AG10803 (cell line): ENCODE data around the gene NOL4L.

Experiments
- DNase-seq: peaks from one replicate; pipeline ENCODE4 v3.0.0; 2010; ENCODE audit warnings: low read depth
- H3K4me3 ChIP-seq: 2 replicates; pipeline ENCODE4 v1.5.1; 2011; ENCODE audit warnings: mild to moderate bottlenecking, low read length, control low read depth
- TF ChIP-seq, protein P1 (sequence below): conservative IDR thresholded peaks from 2 replicates; pipeline ENCODE4 v1.5.1; 2011; ENCODE audit warnings: mild to moderate bottlenecking, low read length, control low read depth, inconsistent platforms

NOL4L gene

DNA sequence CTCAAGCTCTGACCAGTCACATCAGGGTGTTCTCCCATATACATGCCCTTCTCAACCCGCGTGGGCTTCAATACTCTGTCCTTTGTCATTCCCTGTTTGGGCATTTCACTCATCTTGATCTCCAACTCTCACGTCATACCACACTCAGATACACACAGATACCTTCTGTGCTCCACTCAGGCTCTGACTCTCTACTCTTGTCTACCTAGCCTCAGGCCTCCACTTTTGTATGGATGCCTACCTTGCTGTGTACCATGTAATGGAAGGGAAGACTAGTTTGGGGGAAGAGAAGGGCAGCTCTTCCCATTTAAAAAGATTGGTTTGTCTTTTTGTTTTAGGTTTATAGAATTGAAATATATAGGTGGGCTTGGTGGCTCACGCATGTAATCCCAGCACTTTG, 178.4 kb downstream of the NOL4L start:
- no peak overlapping the region for H3K4me3 ChIP-seq
- TF ChIP-seq, protein P1, sequence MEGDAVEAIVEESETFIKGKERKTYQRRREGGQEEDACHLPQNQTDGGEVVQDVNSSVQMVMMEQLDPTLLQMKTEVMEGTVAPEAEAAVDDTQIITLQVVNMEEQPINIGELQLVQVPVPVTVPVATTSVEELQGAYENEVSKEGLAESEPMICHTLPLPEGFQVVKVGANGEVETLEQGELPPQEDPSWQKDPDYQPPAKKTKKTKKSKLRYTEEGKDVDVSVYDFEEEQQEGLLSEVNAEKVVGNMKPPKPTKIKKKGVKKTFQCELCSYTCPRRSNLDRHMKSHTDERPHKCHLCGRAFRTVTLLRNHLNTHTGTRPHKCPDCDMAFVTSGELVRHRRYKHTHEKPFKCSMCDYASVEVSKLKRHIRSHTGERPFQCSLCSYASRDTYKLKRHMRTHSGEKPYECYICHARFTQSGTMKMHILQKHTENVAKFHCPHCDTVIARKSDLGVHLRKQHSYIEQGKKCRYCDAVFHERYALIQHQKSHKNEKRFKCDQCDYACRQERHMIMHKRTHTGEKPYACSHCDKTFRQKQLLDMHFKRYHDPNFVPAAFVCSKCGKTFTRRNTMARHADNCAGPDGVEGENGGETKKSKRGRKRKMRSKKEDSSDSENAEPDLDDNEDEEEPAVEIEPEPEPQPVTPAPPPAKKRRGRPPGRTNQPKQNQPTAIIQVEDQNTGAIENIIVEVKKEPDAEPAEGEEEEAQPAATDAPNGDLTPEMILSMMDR, result no peak
- DNase-seq, result no peak

DNA sequence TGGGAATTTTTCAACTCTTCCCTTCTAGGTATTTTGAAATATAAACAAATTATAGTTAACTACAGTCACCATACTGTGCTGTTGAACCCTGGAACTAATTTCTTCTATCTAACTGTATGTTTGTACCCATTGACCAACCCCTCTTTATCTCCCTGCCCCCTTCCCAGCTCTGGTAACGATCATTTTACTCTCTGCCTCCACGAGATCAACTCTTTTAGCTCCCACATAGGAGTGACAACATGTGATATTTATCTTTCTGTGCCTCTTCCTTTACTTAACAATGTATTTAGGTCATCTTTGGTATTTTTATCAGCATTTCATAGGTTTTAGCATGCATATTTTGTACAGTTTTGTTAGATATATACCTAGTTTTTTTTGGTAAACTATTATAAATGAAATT, 181.1 kb downstream of the NOL4L start:
- no peak overlapping the region for H3K4me3 ChIP-seq
- TF ChIP-seq, protein P1, result no peak
- DNase-seq, result no peak

DNA sequence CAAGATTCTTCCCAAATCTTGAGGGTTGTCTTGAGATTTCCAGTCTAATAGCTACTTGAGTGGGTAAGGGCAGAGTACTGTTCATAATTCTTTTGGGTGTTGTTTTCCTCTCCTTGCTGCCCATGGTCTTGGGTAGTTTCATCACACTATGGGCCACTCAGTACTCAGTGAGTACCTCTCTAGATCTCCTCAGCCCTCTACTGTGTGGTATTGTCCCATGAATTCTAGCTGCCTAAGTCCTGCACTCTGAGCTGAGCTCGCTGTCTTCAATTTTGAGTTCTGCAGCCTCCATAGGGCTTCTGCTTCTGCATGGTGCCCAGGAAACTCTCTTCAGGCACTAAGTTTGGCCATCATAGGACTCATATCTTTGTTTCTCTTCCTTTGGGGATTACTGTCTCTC, 184.7 kb downstream of the NOL4L start:
- TF ChIP-seq, protein P1, result no peak
- H3K4me3 ChIP-seq, result no peak overlapping the region
- DNase-seq, result no peak

DNA sequence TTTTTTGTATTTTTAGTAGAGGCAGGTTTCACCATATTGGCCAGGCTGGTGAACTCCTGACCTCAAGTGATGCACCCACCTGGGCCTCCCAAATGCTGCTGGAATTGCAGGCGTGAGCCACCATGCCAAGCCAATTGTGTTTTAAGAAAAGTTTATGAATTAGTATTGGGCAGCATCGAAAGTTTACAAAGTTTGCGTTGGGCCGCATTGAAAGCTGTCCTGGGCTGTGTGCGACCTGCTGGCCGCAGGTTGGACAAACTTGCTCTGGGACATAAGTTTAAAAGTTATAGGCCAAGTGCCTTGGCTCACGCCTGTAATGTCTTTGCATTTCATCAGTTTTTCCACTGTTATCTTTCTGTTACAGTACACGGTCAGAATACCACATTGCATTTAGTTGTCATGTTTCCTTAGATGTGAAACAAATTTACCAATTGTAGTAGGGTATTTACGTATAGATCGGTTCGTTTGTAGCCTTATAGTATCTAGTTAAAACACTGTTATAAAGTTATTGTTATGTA, 187.5 kb downstream of the NOL4L start:
- no peak for DNase-seq
- TF ChIP-seq, protein P1, result no peak
- no peak overlapping the region for H3K4me3 ChIP-seq

DNA sequence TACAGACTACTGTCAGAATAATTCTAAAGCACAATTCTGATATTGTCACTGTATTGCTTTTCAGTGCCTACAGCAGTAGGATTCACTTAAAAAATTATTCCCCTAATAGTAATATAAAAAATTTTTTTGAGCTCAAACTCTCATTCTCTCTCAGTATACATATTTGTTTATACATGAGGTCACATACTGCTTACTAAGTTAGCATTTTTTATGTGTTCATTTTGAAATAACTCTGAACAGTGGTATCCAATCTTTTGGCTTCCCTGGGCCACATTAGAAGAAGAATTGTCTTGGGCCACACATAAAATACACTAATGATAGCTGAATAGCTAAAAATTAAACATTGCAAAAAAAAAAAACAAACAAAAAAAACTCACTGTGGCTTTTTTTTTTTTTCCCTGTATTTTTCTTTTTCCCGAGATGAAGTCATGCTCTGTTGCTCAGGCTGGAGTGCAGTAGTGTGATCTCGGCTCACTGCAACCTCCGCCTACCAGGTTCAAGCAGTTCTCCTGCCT, 188.4 kb downstream of the NOL4L start:
- H3K4me3 ChIP-seq, result no peak overlapping the region
- TF ChIP-seq, protein P1, result no peak
- DNase-seq, result no peak

DNA sequence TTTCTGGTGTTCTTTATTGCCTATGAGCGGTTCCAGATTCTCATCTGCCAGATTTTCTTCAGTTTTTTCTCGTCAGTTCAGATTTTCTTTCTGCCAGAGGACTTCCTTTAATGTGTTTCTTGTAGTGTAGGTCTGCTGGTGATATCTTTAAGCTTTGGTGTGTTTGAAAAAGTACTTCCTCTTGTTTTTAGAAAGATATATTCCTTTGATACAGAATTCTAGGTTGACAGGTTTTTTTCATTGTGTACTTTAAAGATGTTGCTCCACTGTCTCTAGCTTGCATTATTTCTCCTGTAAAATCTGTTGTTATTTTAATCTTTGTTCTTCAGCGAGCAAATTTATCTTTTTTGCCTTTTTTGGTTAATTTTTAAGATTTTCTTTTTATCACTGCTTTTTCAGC, 190.1 kb downstream of the NOL4L start:
- no peak for DNase-seq
- TF ChIP-seq, protein P1, result no peak
- H3K4me3 ChIP-seq, result no peak overlapping the region
